GM12865 (cell line): Measurements from ENCODE around the gene MAB21L4.

Source experiments
- DNase-seq: peaks from one replicate; pipeline ENCODE4 v3.0.0; 2010; ENCODE audit warnings: low read depth
- H3K4me3 ChIP-seq: 2 replicates; pipeline ENCODE4 v1.5.1; 2011; ENCODE audit warnings: mild to moderate bottlenecking, low read depth, low read length, control low read depth
- CTCF ChIP-seq: IDR thresholded peaks from 2 replicates; pipeline ENCODE4 v1.5.1; 2011; ENCODE audit warnings: low read length, control low read depth, low read depth, inconsistent platforms; ENCODE audit not compliant: insufficient read depth; ENCODE audit errors: missing control alignments

MAB21L4 gene

GRCh38 chr2:240877460-240878340 lies 18.3 kb downstream of the MAB21L4 start:
- no peak overlapping the region for H3K4me3 ChIP-seq
- no peak for DNase-seq
- no peak for TF ChIP-seq CTCF

- no peak for TF ChIP-seq CTCF
- no peak overlapping the region for H3K4me3 ChIP-seq
- no peak for DNase-seq
Observed at GRCh38 chr2:240876475-240877251, 19.3 kb downstream of the MAB21L4 start.

- no peak overlapping the region for H3K4me3 ChIP-seq
- no peak for TF ChIP-seq CTCF
- DNase-seq = no peak
Observed at GRCh38 chr2:240876035-240876474, 19.9 kb downstream of the MAB21L4 start.

- TF ChIP-seq CTCF = no peak
- H3K4me3 ChIP-seq = no peak overlapping the region
- no peak for DNase-seq
Observed at GRCh38 chr2:240875228-240876034, 20.5 kb downstream of the MAB21L4 start.

GRCh38 chr2:240874715-240875227 lies 21.2 kb downstream of the MAB21L4 start:
- no peak for DNase-seq
- no peak for TF ChIP-seq CTCF
- no peak overlapping the region for H3K4me3 ChIP-seq

- H3K4me3 ChIP-seq = no peak overlapping the region
- TF ChIP-seq CTCF = no peak
- no peak for DNase-seq
Observed at GRCh38 chr2:240873805-240874714, 21.9 kb downstream of the MAB21L4 start.
